Sigmoid colon (tissue), 4 donors: ENCODE results near the gene KCNAB3.

ENCODE experiments used
- EP300 ChIP-seq, 4 donors: sonication (generic); formaldehyde crosslinking; IDR thresholded peaks; one replicate each; pipeline ENCODE4 v1.6.1; 2017; ENCODE audit warnings: antibody characterized with exemption in 4 of 4
- TF ChIP-seq, protein P1 (sequence below), 4 experiments: fragments of 450-650 bp in 3 of 4; fragments of 200-600 bp in 1 of 4; IDR thresholded peaks; one replicate each; pipeline ENCODE4 v1.5.1; 2016 to 2019; ENCODE audit warnings: antibody characterized with exemption in 4 of 4, mild to moderate bottlenecking in 3 of 4, moderate library complexity in 2 of 4

DNA sequence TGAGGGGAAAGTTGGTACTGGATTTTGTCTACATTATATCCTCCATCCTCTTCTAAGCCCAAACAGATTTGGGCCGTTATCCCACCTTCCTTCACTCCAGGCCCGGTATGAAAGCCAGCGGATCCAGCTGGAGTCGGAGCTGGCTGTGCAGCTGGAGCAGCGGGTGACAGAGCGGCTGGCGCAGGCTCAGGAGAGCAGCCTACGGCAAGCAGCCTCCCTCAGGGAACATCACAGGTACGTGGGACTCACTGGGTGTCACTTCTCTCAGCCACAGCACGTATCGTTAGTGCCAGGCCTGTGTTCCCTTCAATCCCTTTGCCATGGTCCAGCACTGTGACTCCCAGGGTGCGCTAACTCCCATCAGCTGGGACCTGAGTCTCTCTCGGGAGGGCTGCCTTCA is 13.6 kb upstream of the KCNAB3 start:
- TF ChIP-seq, protein P1, sequence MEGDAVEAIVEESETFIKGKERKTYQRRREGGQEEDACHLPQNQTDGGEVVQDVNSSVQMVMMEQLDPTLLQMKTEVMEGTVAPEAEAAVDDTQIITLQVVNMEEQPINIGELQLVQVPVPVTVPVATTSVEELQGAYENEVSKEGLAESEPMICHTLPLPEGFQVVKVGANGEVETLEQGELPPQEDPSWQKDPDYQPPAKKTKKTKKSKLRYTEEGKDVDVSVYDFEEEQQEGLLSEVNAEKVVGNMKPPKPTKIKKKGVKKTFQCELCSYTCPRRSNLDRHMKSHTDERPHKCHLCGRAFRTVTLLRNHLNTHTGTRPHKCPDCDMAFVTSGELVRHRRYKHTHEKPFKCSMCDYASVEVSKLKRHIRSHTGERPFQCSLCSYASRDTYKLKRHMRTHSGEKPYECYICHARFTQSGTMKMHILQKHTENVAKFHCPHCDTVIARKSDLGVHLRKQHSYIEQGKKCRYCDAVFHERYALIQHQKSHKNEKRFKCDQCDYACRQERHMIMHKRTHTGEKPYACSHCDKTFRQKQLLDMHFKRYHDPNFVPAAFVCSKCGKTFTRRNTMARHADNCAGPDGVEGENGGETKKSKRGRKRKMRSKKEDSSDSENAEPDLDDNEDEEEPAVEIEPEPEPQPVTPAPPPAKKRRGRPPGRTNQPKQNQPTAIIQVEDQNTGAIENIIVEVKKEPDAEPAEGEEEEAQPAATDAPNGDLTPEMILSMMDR (IDR thresholded peaks at IDR 0.05), result no peak
- no peak for TF ChIP-seq EP300 (IDR thresholded peaks at IDR 0.05)
